ENCODE measurements around the gene RABGGTB. TPM values are rescaled to one million over a fixed set of nuclear protein-coding genes. Genes with fewer than 3 reads are reported as not detected.
A peak's percentile ranks its signal among the peaks of the same experiment; 100 is the strongest.
"Not testable (repeated sequence)": the region's sequence is repeated elsewhere in the genome, so short reads cannot be mapped to it uniquely, and the experiment has no call there.

RABGGTB gene
- total RNA-seq, result 90.2 TPM

- DNase-seq, result peak; percentile 94
These were observed at the start of gene RABGGTB for GRCh38 chr1:75785983-75786853. Gene RABGGTB, plus strand, starts transcription at chr1:75786256. Its CDS starts 16 bp downstream, at chr1:75786272.

- no peak for DNase-seq
These were observed 43.9 kb upstream of the RABGGTB start for GRCh38 chr1:75742047-75742625.

DNA sequence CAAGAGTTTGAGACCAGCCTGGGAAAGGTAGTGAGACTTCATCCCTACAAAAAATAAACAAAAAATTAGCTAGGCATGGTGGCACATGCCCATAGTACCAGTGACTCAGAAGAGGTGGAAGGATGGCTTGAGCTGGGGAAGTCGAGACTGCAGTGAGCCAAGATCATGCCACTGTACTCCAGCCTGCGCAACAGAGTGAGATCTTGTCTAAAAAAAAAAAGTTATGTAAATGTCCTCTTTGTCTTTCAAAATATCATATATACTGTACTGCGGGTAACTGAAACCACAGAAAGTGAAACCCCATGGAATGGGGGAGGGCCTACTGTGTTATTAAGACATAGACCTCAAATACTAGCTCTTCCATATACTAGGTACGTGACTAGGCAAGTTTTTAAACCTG, 40.8 kb upstream of the RABGGTB start:
- no peak for DNase-seq

DNA sequence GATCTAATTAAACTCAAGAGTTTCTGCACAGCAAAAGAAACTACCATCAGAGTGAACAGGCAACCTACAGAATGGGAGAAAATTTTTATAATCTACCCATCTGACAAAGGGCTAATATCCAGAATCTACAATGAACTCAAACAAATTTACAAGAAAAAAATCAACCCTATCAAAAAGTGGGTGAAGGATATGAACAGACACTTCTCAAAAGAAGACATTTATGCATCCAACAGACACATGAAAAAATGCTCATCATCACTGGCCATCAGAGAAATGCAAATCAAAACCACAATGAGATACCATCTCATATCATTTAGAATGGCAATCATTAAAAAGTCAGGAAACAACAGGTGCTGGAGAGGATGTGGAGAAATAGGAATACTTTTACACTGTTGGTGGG, 28.8 kb upstream of the RABGGTB start:
- not testable (repeated sequence) for DNase-seq

DNA sequence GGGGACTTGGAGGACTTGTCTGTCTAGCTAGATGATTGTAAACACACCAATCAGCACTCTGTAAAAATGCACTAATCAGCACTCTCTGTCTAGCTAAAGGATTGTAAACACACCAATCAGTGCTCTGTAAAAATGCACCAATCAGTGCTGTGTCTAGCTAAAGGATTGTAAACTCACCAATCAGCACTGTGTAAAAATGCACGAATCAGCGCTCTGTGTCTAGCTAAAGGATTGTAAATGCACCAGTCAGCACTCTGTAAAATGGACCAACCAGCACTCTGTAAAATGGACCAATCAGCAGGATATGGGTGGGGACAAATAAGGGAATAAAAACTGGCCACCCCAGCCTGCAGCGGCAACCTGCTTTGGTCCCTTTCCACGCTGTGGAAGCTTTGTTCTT, 27.5 kb upstream of the RABGGTB start:
- not testable (repeated sequence) for DNase-seq

DNA sequence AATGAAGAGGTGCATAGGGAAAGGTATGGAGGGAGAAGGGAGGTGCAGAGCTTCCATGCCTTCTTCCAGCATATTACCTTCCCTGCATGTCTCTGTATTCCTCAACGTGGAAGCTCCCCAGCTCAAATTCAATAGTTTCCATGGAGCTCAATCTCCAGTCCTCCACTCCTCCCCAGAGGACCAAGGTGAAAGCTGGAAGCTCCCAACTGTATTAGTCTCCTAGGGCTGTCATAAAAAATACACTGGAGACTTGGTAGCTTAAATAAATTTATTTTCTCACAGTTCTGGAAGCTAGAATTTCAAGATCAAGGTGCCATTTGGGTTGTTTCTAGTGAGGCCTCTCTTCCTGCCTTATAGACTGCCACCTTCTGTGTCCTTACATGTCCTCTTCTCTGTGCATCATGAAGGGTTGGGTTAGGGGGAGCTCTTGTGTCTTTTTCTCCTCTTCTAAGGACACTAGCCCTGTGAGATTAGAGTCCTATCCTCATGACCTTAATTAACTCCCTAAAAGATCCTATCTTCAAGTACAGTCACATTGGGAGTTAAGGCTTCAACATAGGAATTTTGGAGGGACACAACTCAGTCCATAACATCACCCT, 21.9 kb upstream of the RABGGTB start:
- no peak for DNase-seq

- DNase-seq, result no peak
These were observed 20.2 kb upstream of the RABGGTB start for GRCh38 chr1:75765697-75766355.

- DNase-seq, result no peak
These were observed 18.0 kb upstream of the RABGGTB start for GRCh38 chr1:75768016-75768415.

DNA sequence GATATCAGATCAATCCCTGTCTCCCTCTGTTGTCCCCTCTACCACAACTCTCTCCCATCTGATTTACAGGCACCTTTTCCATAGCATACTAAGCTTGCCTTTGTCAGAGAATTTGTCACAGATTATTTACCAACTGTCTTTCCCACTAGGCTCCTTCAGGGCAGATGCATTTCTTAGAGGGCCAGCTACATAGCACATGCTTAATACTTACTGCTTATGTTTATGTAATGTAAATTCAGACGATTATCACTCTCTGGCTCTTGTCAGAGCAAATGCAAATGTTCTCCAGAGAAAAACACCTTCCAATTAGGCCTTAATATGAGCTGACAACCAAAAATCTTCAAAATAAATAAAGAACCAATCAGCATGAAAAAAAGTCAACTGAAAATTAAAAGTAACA, 15.3 kb upstream of the RABGGTB start:
- DNase-seq, result no peak

- no peak for DNase-seq
These were observed 14.1 kb upstream of the RABGGTB start for GRCh38 chr1:75771978-75772377.

GRCh38 chr1:75777812-75778211, 8.2 kb upstream of the RABGGTB start:
- DNase-seq, result not testable (repeated sequence)

GRCh38 chr1:75778694-75779093, 7.4 kb upstream of the RABGGTB start:
- DNase-seq, result not testable (repeated sequence)

GRCh38 chr1:75780183-75780582, 5.9 kb upstream of the RABGGTB start:
- DNase-seq, result not testable (repeated sequence)

DNA sequence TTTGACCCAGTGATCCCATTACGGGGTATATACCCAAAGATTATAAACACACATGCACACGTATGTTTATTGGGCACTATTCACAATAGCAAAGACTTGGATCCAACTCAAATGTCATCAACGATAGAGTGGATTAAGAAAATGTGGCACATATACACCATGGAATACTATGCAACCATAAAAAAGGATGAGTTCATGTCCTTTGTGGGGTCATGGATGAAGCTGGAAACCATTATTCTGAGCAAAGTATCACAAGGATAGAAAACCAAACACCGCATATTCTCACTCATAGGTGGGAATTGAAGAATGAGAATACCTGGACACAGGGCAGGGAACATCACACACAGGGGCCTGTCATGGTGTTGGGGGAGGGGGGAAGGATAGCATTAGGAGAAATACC, 2.1 kb upstream of the RABGGTB start:
- DNase-seq, result not testable (repeated sequence)

GRCh38 chr1:75785320-75785982, 605 bp upstream of the RABGGTB start:
- DNase-seq, result no peak

DNA sequence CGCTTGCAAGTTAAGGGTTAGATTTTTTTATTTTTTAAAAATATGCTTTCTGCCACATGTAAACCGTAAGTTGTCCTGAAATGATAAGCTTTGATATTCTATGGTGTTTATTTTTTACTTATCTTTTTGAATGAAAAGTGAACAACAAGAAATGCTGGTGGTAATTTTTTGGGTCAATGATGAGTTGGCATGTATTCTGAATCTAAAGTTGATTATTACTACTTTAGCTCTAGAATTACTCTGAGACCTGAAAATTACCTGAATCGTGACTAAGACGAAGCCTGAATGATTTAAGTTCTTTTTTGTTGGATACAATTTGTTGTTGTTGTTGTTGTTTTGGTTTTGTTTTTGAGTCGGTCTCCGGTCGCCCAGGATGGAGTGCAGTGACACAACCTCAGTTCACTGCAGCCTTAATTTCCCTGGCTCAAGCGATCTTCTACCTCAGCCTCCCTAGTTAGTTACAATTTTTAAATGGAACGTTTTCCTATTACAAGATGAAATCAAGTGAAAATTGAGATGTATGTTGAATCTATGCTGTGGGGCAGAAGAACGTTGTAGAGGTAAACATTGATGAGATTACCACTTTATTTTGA, 941 bp downstream of the RABGGTB start:
- no peak for DNase-seq

GRCh38 chr1:75787524-75787923, 1.5 kb downstream of the RABGGTB start:
- DNase-seq, result no peak

- no peak for DNase-seq
These were observed 3.9 kb downstream of the RABGGTB start for GRCh38 chr1:75789988-75790387.

- DNase-seq, result no peak
These were observed 5.0 kb downstream of the RABGGTB start for GRCh38 chr1:75791022-75791421.

DNA sequence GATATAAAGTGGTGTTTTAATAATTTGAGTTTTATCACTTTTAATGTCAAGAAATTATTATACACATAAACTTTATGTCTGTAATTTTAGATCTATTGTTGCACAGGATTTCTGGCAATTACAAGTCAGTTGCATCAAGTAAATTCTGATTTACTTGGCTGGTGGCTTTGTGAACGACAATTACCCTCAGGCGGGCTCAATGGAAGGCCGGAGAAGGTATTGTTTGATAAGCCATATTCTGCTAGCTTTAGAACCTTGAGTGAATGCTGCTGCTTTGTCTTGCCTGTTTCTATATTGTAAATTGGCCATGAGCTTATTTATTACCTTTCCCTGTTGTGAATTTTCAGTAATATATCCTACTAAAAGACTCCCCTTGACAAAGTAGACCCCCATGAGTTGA, 6.0 kb downstream of the RABGGTB start:
- DNase-seq, result no peak

DNA sequence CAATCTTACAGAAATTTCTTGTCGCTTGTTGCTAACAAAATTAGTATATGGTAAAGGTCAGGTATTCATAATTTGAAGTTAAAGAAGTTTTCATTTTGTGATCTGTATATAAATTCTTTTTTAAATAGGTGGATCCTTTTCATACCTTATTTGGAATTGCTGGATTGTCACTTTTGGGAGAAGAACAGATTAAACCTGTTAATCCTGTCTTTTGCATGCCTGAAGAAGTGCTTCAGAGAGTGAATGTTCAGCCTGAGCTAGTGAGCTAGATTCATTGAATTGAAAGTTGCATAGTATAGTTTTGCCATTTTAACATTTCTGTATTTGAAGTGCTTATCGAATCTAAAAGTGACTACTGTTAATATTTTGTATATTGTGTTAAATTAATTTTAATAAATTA, 8.3 kb downstream of the RABGGTB start:
- no peak for DNase-seq

DNA sequence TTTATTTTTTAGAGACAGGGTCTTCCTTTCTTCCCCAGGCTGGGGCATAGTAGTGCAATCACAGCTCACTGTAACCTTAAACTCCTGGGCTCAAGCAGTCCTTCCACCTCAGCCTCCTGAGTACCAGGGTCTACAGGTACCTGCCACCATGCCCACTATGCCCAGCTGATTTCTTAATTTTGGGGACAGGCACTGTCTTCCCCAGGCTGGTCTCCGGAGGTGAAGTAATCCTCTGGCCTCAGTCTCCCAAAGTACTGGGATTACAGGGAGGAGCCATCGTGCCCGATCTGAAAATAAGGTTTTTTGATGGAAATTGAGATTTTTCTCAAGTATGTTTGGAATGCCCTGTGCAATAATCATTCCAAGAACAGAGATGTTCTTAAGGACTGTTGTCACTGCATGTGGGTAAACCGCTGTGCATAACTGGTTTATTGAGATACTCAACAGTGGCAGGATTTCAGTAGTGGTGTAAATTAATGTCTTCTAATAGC, 9.7 kb downstream of the RABGGTB start:
- DNase-seq, result no peak
